Tibial nerve (tissue), 4 donors: Measurements from ENCODE around the gene ZNF789. TPM values are rescaled to one million over a fixed set of nuclear protein-coding genes. Genes with fewer than 3 reads are reported as not detected.

ENCODE experiments used
- DNase-seq, 2 donors: peaks; one replicate each; pipeline ENCODE4 v3.0.0-alpha.2; 2019; ENCODE audit warnings: low spot score in 2 of 2
- H3K27ac ChIP-seq, 4 donors: fragments of 200-600 bp; sonication (generic) in 3 of 4; one replicate each; pipeline ENCODE4 v1.5.1; 2017 to 2019; ENCODE audit warnings: mild to moderate bottlenecking in 1 of 4
- H3K27me3 ChIP-seq, 2 donors: fragments of 200-600 bp; sonication (generic) in 1 of 2; one replicate each; pipeline versions ENCODE4 v1.5.1 to v1.6.0; 2017 to 2019
- H3K36me3 ChIP-seq, 3 donors: fragments of 200-600 bp; sonication (generic); one replicate each; pipeline ENCODE4 v1.5.1; 2018 to 2019
- H3K4me1 ChIP-seq, 4 donors: fragments of 200-600 bp; sonication (generic) in 3 of 4; one replicate each; pipeline ENCODE4 v1.5.1; 2017 to 2019
- H3K4me3 ChIP-seq, 4 donors: fragments of 200-600 bp; sonication (generic) in 3 of 4; one replicate each; pipeline ENCODE4 v1.5.1; 2017 to 2019; ENCODE audit warnings: mild to moderate bottlenecking in 1 of 4, moderate library complexity in 1 of 4
- H3K9me3 ChIP-seq, 4 donors: fragments of 200-600 bp; sonication (generic) in 3 of 4; one replicate each; pipeline ENCODE4 v1.5.1; 2017 to 2019
- EP300 ChIP-seq, 2 donors: sonication (generic); formaldehyde crosslinking; IDR thresholded peaks; one replicate each; pipeline ENCODE4 v1.6.1; 2017; ENCODE audit warnings: antibody characterized with exemption in 2 of 2, mild to moderate bottlenecking in 1 of 2
- POLR2A ChIP-seq, 2 donors: fragments of 450-650 bp; IDR thresholded peaks; one replicate each; pipeline ENCODE4 v1.6.1; 2017; ENCODE audit warnings: antibody characterized with exemption in 2 of 2, mild to moderate bottlenecking in 2 of 2, moderate library complexity in 2 of 2
- WGBS, 2 donors: methylation state at CpG; one replicate each; pipeline ENCODE4 v1.1.5; 2018; 5-methylcytosine and 5-hydroxymethylcytosine counted together
- total RNA-seq, 4 donors: library from RNA; depleted of rRNA; stranded (reverse); fragments of >200 nt; gene quantifications; one replicate each; pipeline ENCODE4 v1.1.0, GENCODE V29; 2016
- TF ChIP-seq, protein P1 (sequence below), 5 experiments: fragments of 200-600 bp in 3 of 5; fragments of 450-650 bp in 2 of 5; sonication (generic) in 3 of 5; IDR thresholded peaks; one replicate each; pipeline ENCODE4 v1.5.1; 2016 to 2019; ENCODE audit warnings: antibody characterized with exemption in 5 of 5, mild to moderate bottlenecking in 3 of 5, moderate library complexity in 2 of 5

ZNF789 gene
- total RNA-seq, 4 donors from 2014 or later = 7.4 to 16.5 (median 12.1) TPM

DNA sequence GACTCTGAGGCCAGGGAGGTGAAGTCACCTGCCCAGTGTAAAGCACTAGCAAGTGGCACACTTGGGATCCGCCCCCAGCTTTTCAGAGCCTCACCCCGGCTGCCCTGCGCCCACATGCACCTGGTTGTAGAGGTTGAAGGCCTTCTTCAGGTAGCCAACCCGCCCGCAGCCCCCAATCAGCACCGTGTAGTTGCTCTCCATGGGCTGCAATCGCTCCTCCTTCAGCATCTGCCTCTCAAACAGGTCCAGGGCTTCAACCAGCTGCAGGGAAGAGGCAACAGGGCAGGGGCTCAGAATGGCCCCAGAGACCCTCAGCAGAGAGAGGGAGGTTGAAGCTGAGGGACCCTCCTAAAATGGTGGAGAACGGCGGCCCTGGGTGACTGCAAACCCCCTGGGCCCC lies 39.5 kb upstream of the ZNF789 start:
- DNase-seq = no peak
- Histone ChIP-seq H3K27me3 (no peaks in the 10 kb centered on the region), H3K36me3 (peaks cover 0 to 77% (median 15%) of the 10 kb centered on the region in 3 donors), H3K27ac (no peak overlapping the region), H3K4me1 (peaks cover 0 to 18% (median 6%) of the 10 kb centered on the region in 4 donors), H3K9me3 (no peaks in the 10 kb centered on the region), H3K4me3 (no peak overlapping the region)
- TF ChIP-seq POLR2A (IDR thresholded peaks at IDR 0.05) (no peak), EP300 (IDR thresholded peaks at IDR 0.05) (no peak)
- TF ChIP-seq, protein P1, sequence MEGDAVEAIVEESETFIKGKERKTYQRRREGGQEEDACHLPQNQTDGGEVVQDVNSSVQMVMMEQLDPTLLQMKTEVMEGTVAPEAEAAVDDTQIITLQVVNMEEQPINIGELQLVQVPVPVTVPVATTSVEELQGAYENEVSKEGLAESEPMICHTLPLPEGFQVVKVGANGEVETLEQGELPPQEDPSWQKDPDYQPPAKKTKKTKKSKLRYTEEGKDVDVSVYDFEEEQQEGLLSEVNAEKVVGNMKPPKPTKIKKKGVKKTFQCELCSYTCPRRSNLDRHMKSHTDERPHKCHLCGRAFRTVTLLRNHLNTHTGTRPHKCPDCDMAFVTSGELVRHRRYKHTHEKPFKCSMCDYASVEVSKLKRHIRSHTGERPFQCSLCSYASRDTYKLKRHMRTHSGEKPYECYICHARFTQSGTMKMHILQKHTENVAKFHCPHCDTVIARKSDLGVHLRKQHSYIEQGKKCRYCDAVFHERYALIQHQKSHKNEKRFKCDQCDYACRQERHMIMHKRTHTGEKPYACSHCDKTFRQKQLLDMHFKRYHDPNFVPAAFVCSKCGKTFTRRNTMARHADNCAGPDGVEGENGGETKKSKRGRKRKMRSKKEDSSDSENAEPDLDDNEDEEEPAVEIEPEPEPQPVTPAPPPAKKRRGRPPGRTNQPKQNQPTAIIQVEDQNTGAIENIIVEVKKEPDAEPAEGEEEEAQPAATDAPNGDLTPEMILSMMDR (IDR thresholded peaks at IDR 0.05) = no peak
- 93 to 95% methylated on average over 3 to 9 of the region's 9 CpGs for WGBS, 2 donors

DNA sequence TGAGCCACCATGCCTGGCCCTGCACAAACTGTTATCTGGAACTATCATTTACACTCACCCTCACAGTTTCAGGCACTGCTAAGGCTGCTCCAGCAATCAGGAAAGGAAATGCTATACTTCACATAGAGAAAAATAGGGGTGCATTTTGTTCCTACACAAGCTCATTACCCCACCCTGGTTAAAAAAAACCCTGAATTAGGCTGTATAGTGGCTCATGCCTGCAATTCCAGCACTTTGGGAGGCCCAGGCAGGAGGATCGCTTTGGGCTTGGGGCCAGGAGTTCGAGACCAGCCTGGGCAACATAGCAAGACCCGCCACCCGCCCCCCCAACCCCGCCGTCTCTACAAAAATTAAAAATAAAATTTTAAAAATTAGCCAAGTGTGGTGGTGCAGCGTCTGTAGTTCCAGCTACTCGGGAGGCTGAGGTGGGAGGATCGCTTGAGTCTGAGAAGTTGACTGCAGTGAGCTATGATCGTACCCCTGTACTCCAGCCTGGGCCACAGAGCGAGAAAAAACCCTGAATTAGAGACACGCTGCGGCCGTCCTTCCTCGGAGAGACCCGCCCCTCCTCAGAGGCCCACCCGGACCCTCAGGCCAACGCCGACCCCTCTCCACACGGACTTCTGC lies 34.6 kb upstream of the ZNF789 start:
- 19 to 25% methylated on average over 14 to 16 of the region's 20 CpGs for WGBS, 2 donors
- TF ChIP-seq EP300 (IDR thresholded peaks at IDR 0.05) (no peak), POLR2A (IDR thresholded peaks at IDR 0.05) (no peak)
- TF ChIP-seq, protein P1 (IDR thresholded peaks at IDR 0.05) = no peak
- Histone ChIP-seq H3K27ac (peak overlapping the region; percentile 78 to 95 (median 88)), H3K4me3 (peak overlapping the region; percentile 83 to 99 (median 99)), H3K9me3 (no peaks in the 10 kb centered on the region), H3K27me3 (no peaks in the 10 kb centered on the region), H3K36me3 (peaks cover 0 to 32% (median 4%) of the 10 kb centered on the region in 3 donors), H3K4me1 (peaks cover 0 to 55% (median 29%) of the 10 kb centered on the region in 4 donors)
- DNase-seq = no peak

DNA sequence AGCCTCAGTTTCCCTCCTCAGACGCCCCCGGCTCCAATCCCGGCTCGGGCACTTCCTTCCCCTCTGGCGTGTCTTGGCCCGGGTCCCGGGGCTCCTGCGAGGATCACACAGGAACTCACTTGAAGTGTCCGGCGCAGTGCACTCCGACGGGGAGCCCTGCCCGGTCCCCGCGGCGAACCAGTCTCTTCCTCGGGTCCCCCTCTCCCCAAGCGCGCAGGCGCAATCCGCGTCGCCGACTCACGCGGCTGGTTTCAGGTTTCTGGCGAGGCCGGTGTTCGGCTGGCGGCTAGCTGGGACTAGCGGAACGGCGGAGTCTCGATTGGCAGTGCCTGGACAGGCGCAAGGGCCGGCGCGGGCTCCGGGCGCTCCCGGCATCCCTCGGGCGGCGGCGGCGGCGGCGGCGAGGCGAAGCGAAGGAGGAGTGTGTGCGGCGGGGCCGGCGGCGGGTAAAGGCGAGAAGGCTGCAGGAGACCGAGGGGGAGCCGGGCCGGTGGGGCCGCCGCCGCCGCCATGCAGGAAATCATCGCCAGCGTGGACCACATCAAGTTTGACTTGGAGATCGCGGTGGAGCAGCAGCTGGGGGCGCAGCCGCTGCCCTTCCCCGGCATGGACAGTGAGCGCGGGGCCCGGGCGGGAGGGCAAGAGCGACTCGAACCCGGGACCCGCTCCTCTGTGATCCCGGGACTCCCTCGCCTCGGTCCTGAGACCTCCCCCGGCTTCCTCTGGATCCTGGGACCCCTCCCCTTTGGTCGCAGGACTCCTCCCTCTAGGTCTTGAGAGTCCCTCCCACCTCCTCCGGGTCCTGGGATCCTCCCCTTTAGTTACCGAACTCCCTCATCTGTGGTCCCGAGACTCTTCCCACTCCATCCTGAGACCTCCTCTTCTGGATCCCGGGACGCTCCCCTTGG lies 33.9 kb upstream of the ZNF789 start, which contains the start of the genes CPSF4 and PTCD1:
Gene CPSF4 (plus strand): TSS at position 371 of the 908 bp plus-strand sequence. CDS start 140 bp downstream, at position 511.
Gene PTCD1 (minus strand): TSS at position 226 of the 908 bp plus-strand sequence. CDS start 3,556 bp downstream, outside the sequence.
- WGBS, 2 donors = 0 to 1% methylated on average over 17 to 32 of the region's 89 CpGs
- H3K9me3 ChIP-seq = no peaks in the 10 kb centered on the region
- peak within 1 kb of the TSS; percentile 83 to 99 (median 99) for H3K4me3 ChIP-seq
- peaks cover 0 to 32% (median 0%) of the 10 kb centered on the region in 3 donors for H3K36me3 ChIP-seq
- DNase-seq = peak; percentile 82
- H3K27me3 ChIP-seq = no peaks in the 10 kb centered on the region
- peak within 1 kb of the TSS; percentile 78 to 96 (median 88) for H3K27ac ChIP-seq
- TF ChIP-seq, protein P1 (IDR thresholded peaks at IDR 0.05) = peak in 2 of 5 experiments; percentile 13 to 60
- TF ChIP-seq POLR2A (IDR thresholded peaks at IDR 0.05) (peak in 1 of 2 donors; percentile 54), EP300 (IDR thresholded peaks at IDR 0.05) (peak in 1 of 2 donors; percentile 88)
- H3K4me1 ChIP-seq = peaks cover 0 to 59% (median 29%) of the 10 kb centered on the region in 4 donors

DNA sequence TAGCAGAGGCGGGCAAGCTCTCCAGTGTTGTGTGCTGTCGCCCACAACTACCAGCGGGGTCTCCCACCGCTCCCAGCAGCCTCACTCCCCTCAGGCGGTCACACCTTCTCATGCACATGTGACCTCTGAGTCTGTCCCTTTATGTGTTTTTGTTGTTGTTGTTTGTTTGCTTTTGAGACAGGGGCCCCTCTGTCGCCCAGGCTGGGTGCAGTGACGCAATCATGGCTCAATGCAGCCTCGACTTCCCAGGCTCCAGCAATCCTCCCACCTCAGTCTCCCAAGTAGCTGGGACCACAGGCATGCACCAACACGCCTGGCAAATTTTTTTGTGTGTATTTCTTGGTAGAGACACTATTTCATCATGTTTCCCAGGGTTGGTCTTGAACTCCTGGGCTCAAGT lies 32.5 kb upstream of the ZNF789 start:
- H3K27ac ChIP-seq = peak overlapping the region in 1 of 4 donors; percentile 95
- no peak for DNase-seq
- WGBS, 2 donors = 70 to 71% methylated on average over 9 of the region's 9 CpGs
- H3K9me3 ChIP-seq = no peaks in the 10 kb centered on the region
- H3K27me3 ChIP-seq = no peaks in the 10 kb centered on the region
- no peak for TF ChIP-seq EP300 (IDR thresholded peaks at IDR 0.05)
- TF ChIP-seq, protein P1 (IDR thresholded peaks at IDR 0.05) = no peak
- TF ChIP-seq POLR2A (IDR thresholded peaks at IDR 0.05) = no peak
- H3K4me1 ChIP-seq = peaks cover 0 to 59% (median 29%) of the 10 kb centered on the region in 4 donors
- H3K4me3 ChIP-seq = peak overlapping the region in 3 of 4 donors; percentile 99
- H3K36me3 ChIP-seq = peaks cover 4 to 32% (median 6%) of the 10 kb centered on the region in 3 donors
